Activated naive CD4-positive, alpha-beta T cell treated with Interleukin-2 at 50 U/mL for 16 hours (primary cell): ENCODE results near the gene DOCK4.

Source experiments
- DNase-seq: peaks from one replicate; pipeline ENCODE4 v3.0.0-alpha.2; 2020

DOCK4 gene

DNA sequence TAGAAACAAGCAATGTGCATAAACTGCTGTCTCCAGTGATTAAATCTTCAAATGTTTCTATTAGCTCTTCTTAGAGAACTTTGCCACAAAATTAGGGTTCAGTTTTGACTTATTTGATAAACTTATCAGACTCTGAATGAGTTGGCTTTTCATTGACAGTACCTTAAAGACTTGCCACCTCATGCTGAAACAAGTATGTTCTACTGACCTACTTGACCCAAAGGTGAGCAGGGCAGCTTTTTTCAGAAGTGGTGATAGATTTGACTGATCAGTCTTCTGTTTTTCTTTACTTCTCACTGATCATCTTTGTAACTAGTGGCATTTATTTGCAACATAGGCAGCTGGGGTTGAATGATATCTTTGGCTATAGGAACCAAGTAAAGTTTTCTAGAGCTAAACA lies 8.1 kb upstream of the DOCK4 start:
- DNase-seq = no peak

DNA sequence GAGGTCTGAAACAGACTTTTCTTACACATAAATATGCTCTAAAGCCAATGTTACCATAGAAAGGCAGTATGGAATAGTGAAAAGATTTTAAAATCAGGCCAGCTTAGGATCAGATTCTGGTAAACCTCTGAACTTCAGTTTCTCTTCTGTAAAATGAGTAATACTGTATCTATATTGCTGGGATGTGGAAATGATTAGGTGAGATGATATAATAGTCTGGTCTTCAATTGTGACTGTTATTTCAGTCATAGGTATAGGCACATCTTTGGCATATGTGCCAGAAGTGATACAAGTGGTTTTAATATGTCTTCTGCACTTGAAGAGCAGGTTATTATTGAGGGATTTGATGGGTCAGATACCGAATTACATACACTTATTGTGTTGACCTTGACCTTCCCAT lies 7.5 kb upstream of the DOCK4 start:
- DNase-seq = no peak

DNA sequence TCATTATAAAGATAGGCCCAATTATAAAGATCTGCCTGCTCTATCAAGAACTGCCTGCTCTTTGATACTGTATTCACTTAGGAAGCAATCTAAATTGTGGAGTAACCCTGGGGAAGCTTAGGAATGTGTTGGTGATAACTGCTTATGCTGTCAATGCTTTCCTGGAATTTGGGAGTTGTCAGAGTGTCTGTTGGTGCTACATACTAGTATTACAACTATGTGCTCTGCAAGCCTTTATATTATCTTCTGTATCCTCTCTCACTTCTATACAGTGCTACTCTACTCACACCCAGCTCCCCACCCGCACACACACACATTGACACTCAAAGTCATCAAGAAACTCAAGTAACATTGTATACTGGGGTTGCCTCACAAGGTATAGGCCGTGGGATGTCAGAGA lies 6.4 kb upstream of the DOCK4 start:
- no peak for DNase-seq

DNA sequence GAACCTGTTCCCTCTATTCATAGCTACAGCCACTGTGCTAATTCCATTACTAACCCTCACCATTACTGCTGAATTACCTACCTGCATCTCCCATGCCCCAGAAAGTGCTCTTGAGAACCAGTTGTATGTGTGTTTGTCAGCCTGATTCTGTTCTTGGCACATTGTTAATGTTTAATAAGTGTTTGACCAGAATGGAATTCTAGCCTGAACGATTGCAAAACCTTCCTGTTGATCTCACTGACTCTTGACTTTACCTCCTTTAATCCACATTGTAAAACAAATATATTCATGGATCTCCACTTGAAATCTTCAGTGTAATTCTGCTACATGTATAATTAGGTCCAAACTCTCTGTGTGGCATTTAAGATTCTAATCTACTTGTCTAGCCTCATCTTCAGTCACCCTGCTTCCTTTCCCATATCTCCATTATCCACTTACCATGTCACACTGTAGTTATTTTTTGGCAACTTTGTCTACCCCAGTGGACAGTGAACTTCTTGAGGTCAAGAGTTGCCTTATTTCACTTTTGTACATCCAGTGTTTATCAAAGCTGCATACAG lies 5.2 kb upstream of the DOCK4 start:
- no peak for DNase-seq

DNA sequence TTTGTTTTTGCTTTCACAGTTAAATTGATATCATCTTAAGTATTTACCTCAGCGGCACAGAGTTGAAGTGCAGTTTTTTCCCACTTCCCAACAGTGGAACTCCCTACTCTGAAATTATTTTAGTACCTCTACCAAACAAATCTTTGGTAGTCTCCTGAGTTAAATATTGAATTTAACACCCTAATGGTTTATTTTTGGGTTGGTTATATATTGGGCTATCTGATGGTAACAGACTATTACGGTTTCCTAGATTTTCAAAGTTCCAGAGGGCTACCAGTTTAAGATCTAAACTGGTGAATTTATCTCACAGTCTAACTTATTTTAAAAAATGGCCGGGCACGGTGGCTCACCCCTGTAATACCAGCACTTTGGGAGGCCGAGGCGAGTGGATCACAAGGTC lies 1.6 kb upstream of the DOCK4 start:
- DNase-seq = no peak

DNA sequence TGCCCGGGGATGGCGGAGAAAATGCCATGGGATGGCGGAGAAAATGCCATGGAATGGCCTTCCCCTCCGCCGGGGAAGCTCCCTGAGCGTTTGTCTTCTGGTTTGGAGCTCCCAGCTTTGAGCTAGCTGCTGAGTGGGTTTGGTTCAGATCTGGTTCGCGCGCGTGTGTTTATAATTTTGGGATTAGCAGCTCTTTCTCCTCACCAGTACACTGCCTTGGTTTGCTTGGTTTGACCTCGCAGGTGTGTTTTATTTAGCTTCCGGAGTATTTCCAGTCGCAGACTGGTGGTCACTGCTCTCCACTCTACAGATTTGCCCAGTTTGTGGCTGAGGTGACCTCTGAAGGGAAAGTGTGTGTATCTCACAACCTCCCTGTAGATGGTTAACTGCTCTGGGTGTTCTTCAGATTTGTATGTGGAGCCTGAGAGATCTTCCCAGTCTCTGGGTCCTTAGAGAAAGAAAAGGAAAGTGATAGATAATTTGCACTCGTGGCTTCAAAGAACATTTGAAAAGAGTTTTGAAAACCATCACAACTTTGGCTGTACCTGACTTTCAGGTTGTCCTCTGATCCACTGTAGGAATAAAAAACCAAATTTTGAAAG lies 893 bp upstream of the DOCK4 start:
- DNase-seq = no peak

DNA sequence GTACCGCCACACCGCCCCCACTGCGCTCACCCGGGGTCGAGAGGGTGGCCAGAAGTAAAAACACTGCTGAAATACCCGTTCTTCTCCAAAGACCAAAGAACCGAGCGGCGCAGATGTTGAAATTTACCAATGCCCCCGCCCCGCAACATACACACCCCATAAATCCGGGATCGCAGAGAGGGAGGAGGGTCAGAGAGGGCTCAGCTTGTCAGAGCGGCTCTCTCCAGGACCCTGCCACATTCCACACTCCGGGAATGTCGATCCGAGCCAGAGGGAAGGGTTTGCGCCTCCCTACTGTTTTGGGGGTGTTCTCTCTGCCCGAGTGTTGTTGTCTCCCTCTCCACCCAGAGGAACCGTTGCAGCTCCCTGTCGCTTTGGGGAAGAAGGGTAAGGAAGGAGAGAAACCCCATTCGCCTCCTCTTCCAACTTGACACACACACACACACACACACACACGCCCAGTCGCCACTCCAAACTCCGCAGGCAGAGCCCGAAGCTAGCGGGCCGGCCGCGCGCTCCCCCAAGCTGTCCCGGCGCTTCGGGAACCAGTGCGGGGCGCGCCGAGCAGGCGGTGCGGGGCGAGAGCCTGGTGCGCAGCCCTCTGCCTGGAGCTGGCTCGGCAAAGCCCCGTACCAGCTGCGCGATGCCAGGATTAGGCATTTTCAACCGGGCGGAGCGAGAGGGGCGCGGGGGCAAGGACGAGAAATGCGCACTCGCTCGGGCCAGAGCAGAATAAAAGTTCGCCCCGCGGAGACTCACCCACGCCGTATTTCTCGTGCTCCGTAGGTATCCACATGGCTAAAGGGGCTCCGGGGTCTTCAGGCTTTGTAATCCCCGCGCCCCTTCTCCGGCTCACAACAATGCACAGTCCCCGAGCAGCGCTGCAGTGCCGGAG lies 609 bp downstream of the DOCK4 start:
- DNase-seq = peak; percentile 43

DNA sequence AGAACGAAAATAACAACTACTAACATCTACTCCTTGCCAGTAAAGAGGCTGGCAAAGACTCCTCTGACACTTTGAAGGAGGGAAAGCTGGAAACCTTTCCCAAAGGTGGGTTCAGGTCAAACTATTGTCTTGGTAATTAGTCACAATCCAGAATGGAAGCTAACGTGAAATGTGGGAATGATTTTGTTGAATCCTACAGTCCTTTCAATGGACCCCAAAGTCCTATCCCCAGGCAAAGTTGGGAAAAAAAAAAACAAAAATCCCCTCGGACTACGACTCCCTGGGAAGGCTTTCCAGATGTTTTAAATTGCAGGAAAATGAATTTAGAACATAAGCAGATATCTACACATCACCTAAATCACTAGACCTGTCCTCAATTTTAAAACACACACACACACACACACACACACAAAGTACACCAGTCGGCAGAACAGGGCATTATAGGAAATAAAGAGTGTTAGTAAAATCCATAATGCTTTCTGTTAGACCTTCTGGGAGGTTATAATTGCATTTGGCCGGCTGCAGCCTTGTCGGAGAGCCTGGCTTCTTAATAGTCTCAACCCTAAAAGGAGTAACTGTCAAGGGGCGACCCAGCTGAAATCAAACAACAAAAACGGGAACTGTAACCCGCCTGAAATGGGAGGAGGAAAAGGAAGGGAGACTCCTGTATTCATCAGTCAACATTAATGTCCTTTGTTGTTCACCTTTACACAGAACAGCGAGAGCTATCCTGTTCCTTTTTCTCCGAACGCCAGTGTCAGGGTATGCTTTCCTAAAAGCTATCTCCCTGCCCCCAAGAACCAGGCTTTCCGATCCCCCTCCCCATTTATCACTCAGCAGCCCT lies 1.5 kb downstream of the DOCK4 start:
- DNase-seq = no peak

DNA sequence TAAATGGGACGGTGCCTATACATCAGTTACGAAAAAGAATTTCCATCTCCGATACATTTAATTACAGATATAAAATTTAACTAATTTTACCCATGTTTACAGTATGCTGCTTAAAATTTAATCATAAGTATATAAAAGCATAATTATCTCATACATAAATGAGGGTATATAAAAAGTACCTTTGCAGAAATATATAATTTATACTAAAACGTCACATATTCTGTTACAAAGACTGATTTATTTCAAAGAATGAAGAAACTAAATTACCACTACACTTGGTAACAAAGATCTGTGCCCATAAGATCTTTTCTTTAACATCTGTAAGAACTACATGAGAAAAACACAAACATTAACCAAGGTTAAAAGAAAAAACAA lies 2.8 kb downstream of the DOCK4 start:
- DNase-seq = no peak

DNA sequence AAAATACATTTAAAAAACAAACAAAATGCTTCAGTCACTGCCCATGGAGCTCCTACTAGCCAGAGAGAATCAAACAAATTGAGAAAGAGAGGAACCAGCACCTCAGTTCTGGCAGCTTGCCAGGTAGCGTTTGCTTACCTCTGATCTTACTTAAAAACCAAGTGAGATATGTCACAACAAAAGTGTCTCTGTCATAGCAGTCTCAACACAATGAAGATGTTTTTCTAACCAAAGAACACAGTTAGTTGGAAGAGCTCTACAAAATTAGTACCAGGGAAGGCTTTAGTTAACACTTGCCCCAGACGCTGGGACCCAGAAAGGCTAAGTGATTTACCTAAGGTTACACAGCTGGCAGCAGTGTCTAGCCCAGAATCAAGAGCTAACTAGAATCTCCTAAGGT lies 3.4 kb downstream of the DOCK4 start:
- DNase-seq = no peak

DNA sequence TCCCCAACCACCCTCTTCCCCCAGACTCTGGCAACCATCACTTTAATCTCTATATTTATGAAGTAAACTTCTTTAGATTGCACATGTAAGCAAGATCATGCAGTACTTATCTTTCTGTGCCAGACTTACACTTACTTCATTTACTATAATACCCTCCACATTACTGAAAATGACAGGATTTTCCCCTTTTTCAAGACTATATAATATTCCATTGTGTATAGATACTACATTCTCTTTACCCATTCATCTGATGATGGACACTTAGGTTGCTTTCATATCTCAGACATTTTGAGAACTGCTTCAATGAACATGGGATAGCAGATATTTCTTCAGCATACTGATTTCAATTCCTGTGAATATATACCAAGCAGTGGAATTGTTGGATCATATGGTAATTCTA lies 4.4 kb downstream of the DOCK4 start:
- DNase-seq = no peak

DNA sequence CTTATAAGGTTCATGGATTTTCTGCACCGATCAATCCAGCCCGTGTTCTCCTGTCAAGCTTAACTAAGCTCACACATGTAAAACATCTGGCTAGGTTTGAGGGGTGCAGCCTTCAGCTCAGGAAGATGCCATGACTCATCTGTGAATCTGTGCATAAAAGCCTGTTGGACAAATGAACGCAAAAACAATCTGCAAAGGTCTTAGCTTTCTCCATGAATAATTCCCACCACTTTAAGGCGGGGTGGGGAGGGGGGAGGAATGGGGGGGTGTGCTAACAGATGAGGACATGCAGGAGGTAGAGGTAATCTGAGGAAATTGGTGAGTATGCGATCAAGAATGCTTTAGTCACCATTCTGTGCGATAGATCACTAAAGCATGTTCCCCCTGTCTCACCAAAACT lies 4.8 kb downstream of the DOCK4 start:
- no peak for DNase-seq

DNA sequence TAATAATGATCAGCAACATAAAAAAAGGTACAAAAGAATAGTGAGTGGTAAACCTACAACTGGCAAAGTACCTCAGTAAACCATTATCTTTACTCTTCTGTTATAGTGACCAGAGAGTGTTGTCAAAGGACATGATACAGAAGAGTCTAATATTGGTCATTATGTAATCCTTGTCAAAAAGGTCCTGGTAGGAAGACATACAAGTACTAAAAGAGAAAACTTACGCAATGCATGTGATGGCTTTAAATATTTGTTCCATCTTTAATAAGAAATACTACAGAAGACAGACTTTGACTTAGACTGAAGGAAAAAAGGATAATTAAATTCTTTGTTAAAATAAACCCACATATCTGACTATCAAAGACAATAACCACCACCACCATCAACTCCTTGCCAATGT lies 6.5 kb downstream of the DOCK4 start:
- no peak for DNase-seq

DNA sequence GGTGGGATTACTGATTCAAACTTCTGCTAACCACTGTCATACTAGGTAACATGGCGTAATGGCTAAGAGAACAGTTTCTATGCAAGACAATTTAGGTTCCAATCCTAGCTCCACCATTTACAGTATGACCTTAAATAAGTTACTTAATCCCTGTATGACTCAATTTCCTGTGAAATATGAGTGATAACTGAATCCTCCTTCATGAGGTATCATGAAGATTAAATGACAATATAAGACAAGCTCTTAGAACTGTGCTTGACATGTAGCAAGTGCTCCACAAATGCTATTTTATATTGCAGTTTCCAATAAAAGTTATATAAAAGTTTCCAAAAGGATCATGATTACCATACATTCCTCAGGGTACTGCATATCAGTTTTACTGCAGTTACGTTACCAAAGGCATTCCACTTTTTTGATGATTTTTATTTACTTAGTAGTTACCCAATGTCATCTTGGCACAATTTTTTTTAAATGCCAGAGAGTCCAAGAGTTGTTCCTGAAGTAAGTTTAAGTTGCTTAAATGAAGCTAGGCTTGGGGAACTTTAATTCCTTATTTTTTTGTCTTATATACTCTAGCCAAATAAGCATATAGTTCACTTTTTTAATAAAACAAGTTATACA lies 7.1 kb downstream of the DOCK4 start:
- DNase-seq = no peak

DNA sequence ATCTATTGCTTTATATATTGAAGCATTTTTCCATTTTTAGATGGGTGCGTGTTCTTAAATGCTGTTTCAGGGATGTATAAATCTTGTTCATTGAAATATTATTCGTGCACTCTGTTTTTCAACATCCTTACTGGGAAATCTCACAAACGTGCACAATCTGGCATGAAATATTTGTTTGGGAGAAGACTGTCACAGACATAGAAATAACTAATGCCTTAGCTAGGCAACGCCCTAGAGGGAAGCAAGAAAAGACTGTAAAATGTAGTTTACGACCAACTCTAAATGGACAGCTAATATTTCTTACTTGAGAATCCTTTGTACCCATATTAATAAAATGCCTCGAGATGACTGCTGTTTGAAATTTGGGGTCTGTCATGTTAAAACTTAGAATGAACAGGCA lies 8.9 kb downstream of the DOCK4 start:
- DNase-seq = no peak

DNA sequence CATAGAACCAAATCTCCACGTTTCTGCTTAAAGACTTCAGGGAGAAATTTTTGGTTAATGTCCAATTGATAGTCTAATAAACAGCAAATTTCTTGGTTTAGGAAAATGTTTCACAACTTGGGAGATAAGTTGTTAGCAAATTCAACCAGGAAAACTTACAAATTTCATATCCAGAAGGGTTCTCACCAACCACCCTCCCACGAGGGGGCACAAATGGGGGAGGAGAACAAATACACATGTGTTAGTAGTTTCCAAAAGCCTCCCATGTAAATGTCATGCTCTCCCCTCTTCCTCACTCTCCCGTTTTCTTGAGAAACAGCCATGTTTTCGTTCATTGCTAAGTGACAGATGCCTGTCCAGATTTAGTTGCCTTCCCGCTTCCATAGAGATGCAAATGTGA lies 10.5 kb downstream of the DOCK4 start:
- no peak for DNase-seq

DNA sequence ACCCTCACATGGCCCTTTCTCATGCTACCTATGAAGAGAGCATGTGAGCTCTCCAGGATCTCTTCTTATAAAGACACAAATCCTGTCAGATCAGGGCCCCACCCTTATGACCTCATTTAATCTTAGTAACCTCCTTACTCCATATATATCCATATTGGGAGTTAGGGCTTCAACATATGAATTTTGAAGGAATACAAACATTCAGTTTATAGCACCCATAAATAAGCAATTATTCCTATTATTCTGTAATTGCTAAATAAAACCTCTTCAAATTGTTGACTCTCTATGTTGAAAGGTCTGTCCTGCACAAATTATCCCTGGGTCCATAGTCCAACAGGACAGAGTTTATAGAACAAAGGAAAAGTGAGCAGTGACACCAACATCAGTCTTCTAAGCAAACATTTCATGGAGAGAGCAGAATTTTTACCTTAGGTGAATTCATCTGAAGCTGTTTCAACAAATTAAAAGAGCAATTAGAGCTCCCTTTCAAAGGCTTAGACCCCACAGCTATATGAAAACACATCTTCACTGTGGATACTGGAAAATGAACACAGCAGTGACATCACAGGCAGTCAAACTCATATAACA lies 12.2 kb downstream of the DOCK4 start:
- DNase-seq = no peak

DNA sequence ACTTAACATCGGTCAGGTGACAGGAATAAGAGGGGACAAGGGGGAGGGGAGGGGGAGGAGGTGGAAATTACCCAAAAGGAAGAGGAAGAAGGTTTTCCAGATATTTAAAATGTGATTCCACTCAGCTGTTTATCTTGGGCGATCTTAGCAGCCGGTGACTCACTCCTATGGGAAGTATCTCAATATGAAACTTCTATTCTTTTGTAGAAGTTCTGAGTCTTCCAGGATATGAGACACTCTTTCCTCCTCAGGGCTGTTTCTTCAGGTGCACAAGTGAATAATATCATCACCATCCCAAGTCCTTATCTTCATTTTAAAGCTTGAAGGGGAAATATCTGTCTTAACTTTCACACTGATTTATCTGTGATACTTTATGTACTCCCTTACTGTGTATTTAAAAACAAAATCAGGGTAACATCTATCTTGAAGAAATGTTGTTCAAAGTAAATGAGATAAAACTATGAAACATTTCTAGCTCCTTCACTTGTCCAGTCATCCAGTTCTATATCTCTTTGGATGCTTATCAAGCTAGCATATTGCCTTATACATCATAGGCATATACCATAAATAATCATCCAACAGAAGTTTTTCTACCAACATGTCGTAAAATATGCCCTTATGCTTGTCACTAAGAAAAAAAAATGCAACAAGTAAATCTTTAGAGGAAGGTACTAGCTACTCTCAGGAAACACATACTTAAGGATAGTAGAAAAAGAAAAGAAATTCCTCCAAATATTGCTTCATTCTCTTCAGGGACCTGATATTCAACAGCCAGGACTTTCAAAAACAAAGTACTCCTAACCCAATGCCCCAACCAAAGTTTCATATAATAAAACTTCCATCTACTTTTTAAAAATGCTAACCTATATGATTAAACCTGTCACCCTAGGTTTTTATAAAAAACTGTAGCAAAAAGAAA lies 13.7 kb downstream of the DOCK4 start:
- no peak for DNase-seq

DNA sequence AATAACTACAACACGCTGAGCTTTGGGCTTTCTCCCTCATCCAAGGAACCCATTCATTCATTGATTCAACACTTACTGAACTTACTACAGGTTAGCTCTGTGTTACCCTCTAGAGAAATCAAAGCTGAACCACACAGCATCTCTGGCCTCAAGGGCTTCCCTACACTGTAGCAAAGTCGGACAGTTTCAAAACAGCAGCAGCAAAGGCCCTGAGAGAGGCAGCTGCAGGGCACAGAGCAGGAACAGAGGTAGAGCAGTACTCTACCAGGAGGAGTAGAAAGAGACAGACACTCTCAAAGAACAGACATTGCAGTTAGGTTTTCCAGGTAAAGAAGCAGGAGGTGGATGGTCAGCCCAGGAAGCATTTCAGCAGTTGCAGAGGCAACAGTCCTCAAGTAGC lies 16.1 kb downstream of the DOCK4 start:
- no peak for DNase-seq

DNA sequence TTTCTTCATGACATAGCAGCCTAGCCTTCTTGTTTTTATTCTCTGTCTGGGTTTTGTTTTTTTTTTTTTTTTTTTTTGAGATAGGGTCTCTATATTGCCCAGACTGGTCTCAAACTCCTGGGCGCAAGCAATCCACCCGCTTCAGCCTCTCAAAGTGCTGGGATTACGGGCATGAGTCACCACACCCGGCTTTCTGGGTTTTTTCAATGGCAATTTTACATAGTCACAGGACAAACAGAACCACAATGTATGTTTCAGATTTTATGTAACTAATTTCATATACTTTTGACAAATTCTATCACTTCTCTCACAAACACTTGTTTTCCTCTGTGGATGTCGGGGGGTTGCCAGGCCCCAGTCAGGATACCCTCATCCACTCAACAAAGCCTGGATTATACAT lies 16.5 kb downstream of the DOCK4 start:
- no peak for DNase-seq

DNA sequence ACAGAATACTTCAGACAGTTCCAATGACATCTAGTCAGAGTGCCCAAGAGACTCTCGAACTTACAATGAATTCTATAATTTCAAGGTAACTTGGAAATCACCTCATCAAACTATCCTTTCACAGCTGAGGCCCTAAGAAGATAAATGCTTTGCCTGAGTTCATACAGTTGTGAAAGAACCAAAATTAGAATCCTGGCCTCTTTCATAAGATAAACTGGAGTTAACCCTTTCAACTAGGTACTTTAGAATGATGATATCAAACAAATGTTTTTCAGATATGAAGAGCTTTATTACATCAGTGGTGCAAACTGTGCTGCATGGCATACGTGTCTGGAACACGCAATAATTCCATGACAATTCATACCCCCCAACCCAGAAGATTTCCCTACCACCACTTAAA lies 17.9 kb downstream of the DOCK4 start:
- DNase-seq = no peak

DNA sequence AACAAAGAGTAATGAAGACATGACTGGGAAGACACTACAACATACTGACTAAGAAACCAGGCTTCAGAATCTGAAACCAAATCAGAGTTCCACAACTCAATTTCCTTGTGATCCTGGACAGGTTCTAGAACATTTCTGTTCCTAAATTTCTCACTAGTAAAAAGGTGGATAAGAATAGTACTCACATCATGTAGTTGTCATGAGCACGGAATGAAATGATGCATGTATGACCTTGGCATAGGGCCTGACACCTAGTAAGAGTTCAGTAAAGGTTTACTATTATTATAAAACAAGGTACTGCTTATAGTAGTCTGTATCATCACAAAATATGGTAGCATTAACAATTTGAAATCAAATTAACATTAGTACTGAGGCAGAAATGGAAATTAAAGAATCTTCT lies 19.9 kb downstream of the DOCK4 start:
- no peak for DNase-seq
